BLaER1 treated with 17β-estradiol and CSF1 and Interleukin-3, amounts not matched to agents 10 nM and 100 nM (cell line): ENCODE measurements around the gene TLE1.
A peak's percentile ranks its signal among the peaks of the same experiment; 100 is the strongest.

Experiments
- H3K27ac ChIP-seq, 11 experiments: shearing (Covaris generic); formaldehyde crosslinking; 2 replicates each; pipeline ENCODE4 v1.8.1; 2022
- H3K27me3 ChIP-seq, 11 experiments: shearing (Covaris generic); formaldehyde crosslinking; 2 replicates each; pipeline ENCODE4 v1.8.1; 2022
- H3K36me3 ChIP-seq, 11 experiments: shearing (Covaris generic); formaldehyde crosslinking; 2 replicates each; pipeline ENCODE4 v1.8.1; 2022
- H3K4me1 ChIP-seq, 10 experiments: shearing (Covaris generic); formaldehyde crosslinking; 2 replicates each; pipeline ENCODE4 v1.8.1; 2022
- H3K4me2 ChIP-seq, 11 experiments: shearing (Covaris generic); formaldehyde crosslinking; 2 replicates each; pipeline ENCODE4 v1.8.1; 2022
- H3K4me3 ChIP-seq, 10 experiments: shearing (Covaris generic); formaldehyde crosslinking; 2 replicates each; pipeline ENCODE4 v1.8.1; 2022
- H3K9ac ChIP-seq, 11 experiments: shearing (Covaris generic); formaldehyde crosslinking; 2 replicates each; pipeline ENCODE4 v1.8.1; 2022
- H3K9me3 ChIP-seq, 11 experiments: shearing (Covaris generic); formaldehyde crosslinking; replicated peaks in 1 of 11; 2 replicates each; pipeline ENCODE4 v1.8.1; 2022
- H4K20me1 ChIP-seq, 11 experiments: shearing (Covaris generic); formaldehyde crosslinking; 2 replicates each; pipeline ENCODE4 v1.8.1; 2022
- Cebpa-rat ChIP-seq, 11 experiments: shearing (Covaris generic); IDR thresholded peaks; 2 replicates each; pipeline ENCODE4 v1.8.1; 2022

The TLE1 gene

GRCh38 chr9:81669041-81669651 lies 20.2 kb downstream of the TLE1 start:
- Histone ChIP-seq H3K9me3 (peaks cover 0 to 8% (median 0%) of the 10 kb centered on the region in 11 experiments; a peak in 1 of 22 replicates), H3K4me2 (peak overlapping the region in 1 of 11 experiments; percentile 2; a peak in 1 of 22 replicates), H3K9ac (no peak overlapping the region), H4K20me1 (peaks cover 0 to 66% (median 0%) of the 10 kb centered on the region in 11 experiments; a peak in 5 of 22 replicates), H3K4me3 (no peak overlapping the region), H3K36me3 (peaks cover 0 to 89% (median 20%) of the 10 kb centered on the region in 11 experiments; a peak in 14 of 22 replicates), H3K27me3 (no peaks in the 10 kb centered on the region), H3K27ac (no peak overlapping the region), H3K4me1 (peaks cover 0 to 42% (median 23%) of the 10 kb centered on the region in 10 experiments; a peak in 14 of 20 replicates)
- TF ChIP-seq Cebpa-rat (IDR thresholded peaks at IDR 0.05): no peak

- Histone ChIP-seq H3K4me1 (peaks cover 0 to 42% (median 23%) of the 10 kb centered on the region in 10 experiments; a peak in 14 of 20 replicates), H3K27me3 (no peaks in the 10 kb centered on the region), H3K27ac (no peak overlapping the region), H3K4me2 (peak overlapping the region in 7 of 11 experiments; percentile 10 to 69 (median 49); a peak in 8 of 22 replicates), H3K4me3 (no peak overlapping the region), H4K20me1 (peaks cover 0 to 64% (median 0%) of the 10 kb centered on the region in 11 experiments; a peak in 4 of 22 replicates), H3K9me3 (0 out of 22 replicates have a peak, but pooled peaks cover 0 to 4% (median 0%) of the 10 kb centered on the region in 11 experiments), H3K9ac (no peak overlapping the region), H3K36me3 (peaks cover 0 to 87% (median 8%) of the 10 kb centered on the region in 11 experiments; a peak in 13 of 22 replicates)
- no peak for TF ChIP-seq Cebpa-rat (IDR thresholded peaks at IDR 0.05)
Observed at GRCh38 chr9:81666123-81666522, 23.2 kb downstream of the TLE1 start.

DNA sequence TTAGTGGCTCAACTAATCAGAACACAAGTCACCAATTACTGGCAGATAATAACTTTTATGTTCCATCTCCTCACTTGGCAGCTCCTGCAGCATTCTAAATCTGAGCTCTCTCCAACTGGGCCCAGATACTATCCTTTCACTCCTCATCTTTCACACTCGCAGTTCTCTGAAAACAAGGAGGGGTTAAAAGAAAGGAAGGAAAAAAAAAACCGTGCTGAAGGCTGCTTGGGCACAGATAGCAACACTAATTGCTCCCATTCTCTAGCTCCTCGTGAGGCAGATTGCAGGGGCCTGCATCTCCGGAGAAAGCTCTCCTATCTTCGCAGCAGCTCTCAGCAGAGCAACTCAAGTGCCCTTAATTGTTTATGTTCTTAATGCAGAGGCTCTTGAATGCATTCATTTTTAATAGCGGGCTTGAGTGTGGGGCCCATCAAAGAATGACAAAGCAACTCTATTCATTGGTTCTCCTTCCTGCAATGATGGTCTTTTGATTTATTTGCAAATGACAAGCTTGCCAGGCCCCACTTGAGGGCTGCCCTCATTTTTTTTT lies 23.9 kb downstream of the TLE1 start:
- peak overlapping the region in 1 of 11 experiments; percentile 17; a peak in 2 of 22 replicates for H3K9ac ChIP-seq
- H3K4me3 ChIP-seq: no peak overlapping the region
- 0 out of 22 replicates have a peak, but pooled peaks cover 0 to 4% (median 0%) of the 10 kb centered on the region in 11 experiments for H3K9me3 ChIP-seq
- no peak for TF ChIP-seq Cebpa-rat (IDR thresholded peaks at IDR 0.05)
- H3K36me3 ChIP-seq: peaks cover 0 to 84% (median 8%) of the 10 kb centered on the region in 11 experiments; a peak in 12 of 22 replicates
- peaks cover 0 to 42% (median 23%) of the 10 kb centered on the region in 10 experiments; a peak in 14 of 20 replicates for H3K4me1 ChIP-seq
- H3K27me3 ChIP-seq: no peaks in the 10 kb centered on the region
- peaks cover 0 to 63% (median 0%) of the 10 kb centered on the region in 11 experiments; a peak in 4 of 22 replicates for H4K20me1 ChIP-seq
- no peak overlapping the region for H3K27ac ChIP-seq
- H3K4me2 ChIP-seq: peak overlapping the region in 8 of 11 experiments; percentile 8 to 69 (median 47); a peak in 12 of 22 replicates

DNA sequence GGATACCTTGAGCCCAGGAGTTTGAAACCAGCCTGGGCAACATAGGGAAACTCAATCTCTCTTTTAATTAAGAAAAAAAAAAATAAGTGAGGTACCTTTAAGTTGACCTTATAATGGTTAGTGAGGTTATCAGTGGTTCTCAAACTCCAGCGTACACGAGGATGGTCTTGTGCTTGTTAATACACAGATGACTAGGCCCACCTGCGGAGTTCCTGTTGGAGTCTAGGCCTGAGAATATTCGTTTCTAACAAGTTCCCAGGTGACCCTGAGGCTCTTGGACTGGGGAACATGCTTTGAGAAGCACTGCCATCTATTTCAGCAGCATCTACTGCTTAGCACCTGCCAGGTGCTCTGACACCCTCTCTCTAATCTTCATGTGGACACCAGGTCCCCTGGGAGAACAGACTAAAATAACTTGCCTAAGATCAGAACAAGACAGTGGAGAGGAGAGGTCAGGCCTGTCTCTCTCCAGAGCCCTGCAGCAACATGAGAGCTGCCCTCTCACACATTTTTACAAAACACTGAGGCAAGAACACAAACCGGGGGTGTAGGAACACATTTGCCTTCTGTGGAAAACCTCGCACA lies 24.6 kb downstream of the TLE1 start:
- H3K9ac ChIP-seq: peak overlapping the region in 1 of 11 experiments; percentile 17; a peak in 1 of 22 replicates
- peaks cover 0 to 59% (median 0%) of the 10 kb centered on the region in 11 experiments; a peak in 4 of 22 replicates for H4K20me1 ChIP-seq
- H3K27ac ChIP-seq: no peak overlapping the region
- H3K4me1 ChIP-seq: peaks cover 0 to 42% (median 23%) of the 10 kb centered on the region in 10 experiments; a peak in 14 of 20 replicates
- H3K36me3 ChIP-seq: peaks cover 0 to 83% (median 8%) of the 10 kb centered on the region in 11 experiments; a peak in 11 of 22 replicates
- peak overlapping the region in 9 of 11 experiments; percentile 8 to 69 (median 45); a peak in 14 of 22 replicates for H3K4me2 ChIP-seq
- H3K4me3 ChIP-seq: no peak overlapping the region
- 0 out of 22 replicates have a peak, but pooled peaks cover 0 to 4% (median 0%) of the 10 kb centered on the region in 11 experiments for H3K9me3 ChIP-seq
- no peak for TF ChIP-seq Cebpa-rat (IDR thresholded peaks at IDR 0.05)
- H3K27me3 ChIP-seq: no peaks in the 10 kb centered on the region

- H3K36me3 ChIP-seq: peaks cover 0 to 77% (median 12%) of the 10 kb centered on the region in 11 experiments; a peak in 11 of 22 replicates
- H3K9me3 ChIP-seq: 0 out of 22 replicates have a peak, but pooled peaks cover 0 to 4% (median 0%) of the 10 kb centered on the region in 11 experiments
- no peak overlapping the region for H3K27ac ChIP-seq
- H4K20me1 ChIP-seq: peaks cover 0 to 54% (median 0%) of the 10 kb centered on the region in 11 experiments; a peak in 4 of 22 replicates
- H3K4me1 ChIP-seq: peaks cover 1 to 28% (median 22%) of the 10 kb centered on the region in 10 experiments; a peak in 18 of 20 replicates
- no peak for TF ChIP-seq Cebpa-rat (IDR thresholded peaks at IDR 0.05)
- no peak overlapping the region for H3K9ac ChIP-seq
- H3K4me3 ChIP-seq: no peak overlapping the region
- H3K27me3 ChIP-seq: no peaks in the 10 kb centered on the region
- H3K4me2 ChIP-seq: no peak overlapping the region
Observed at GRCh38 chr9:81661339-81661738, 28.0 kb downstream of the TLE1 start.

DNA sequence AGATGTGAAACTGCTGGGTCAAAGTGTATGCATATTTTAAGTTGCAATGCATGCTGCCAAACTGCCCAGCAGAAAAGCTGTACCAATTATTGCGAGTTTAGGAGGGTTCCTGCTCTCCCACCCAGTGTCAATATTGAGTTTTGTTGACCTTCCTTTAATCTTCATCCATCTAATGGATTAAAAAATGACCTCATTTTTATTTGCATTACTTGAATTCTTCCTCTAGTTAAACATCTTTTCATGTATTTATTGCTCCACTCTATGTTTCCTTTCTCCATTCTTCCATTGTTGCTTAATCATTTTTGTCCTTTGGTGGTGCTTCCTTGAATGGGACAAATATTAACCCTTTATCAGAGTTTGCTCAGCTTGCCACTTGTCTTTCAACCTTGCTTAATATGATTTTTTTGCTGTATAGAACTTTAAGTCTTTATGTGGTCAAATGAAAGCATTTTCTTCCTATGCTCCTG lies 32.4 kb downstream of the TLE1 start:
- peak overlapping the region in 2 of 11 experiments; percentile 32 to 47; a peak in 5 of 22 replicates for H3K4me2 ChIP-seq
- no peak overlapping the region for H3K27ac ChIP-seq
- no peak overlapping the region for H3K4me3 ChIP-seq
- no peaks in the 10 kb centered on the region for H3K9me3 ChIP-seq
- H3K9ac ChIP-seq: no peak overlapping the region
- TF ChIP-seq Cebpa-rat (IDR thresholded peaks at IDR 0.05): no peak
- H3K27me3 ChIP-seq: no peaks in the 10 kb centered on the region
- H4K20me1 ChIP-seq: peaks cover 0 to 38% (median 0%) of the 10 kb centered on the region in 11 experiments; a peak in 4 of 22 replicates
- H3K4me1 ChIP-seq: peaks cover 9 to 16% (median 12%) of the 10 kb centered on the region in 10 experiments; a peak in 17 of 20 replicates
- H3K36me3 ChIP-seq: peaks cover 0 to 82% (median 27%) of the 10 kb centered on the region in 11 experiments; a peak in 11 of 22 replicates

DNA sequence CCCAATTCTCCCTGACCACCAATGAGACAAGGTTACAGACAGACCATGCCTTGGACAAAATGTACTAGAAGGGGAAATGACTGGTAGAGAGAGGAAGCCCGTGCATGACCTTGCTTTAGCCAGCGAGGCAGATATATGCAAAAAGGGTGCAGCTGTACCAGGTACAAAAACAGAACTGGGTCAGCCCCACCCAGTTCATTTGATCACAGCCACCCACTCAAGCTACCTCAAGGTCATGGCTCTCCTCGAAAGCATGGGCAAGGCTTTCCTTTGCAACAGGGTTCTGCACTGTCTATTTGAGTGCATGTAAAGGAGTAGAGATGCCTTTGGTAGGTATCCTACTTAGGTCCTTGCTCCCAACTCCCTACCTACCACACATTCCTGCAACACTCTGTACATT lies 33.3 kb downstream of the TLE1 start:
- H3K4me1 ChIP-seq: peaks cover 9 to 16% (median 12%) of the 10 kb centered on the region in 10 experiments; a peak in 17 of 20 replicates
- peaks cover 0 to 83% (median 36%) of the 10 kb centered on the region in 11 experiments; a peak in 12 of 22 replicates for H3K36me3 ChIP-seq
- H3K4me3 ChIP-seq: no peak overlapping the region
- H3K9ac ChIP-seq: no peak overlapping the region
- H4K20me1 ChIP-seq: peaks cover 0 to 38% (median 0%) of the 10 kb centered on the region in 11 experiments; a peak in 4 of 22 replicates
- H3K9me3 ChIP-seq: no peaks in the 10 kb centered on the region
- no peak for TF ChIP-seq Cebpa-rat (IDR thresholded peaks at IDR 0.05)
- no peaks in the 10 kb centered on the region for H3K27me3 ChIP-seq
- peak overlapping the region; percentile 23 to 52 (median 33); a peak in 18 of 22 replicates for H3K4me2 ChIP-seq
- no peak overlapping the region for H3K27ac ChIP-seq

DNA sequence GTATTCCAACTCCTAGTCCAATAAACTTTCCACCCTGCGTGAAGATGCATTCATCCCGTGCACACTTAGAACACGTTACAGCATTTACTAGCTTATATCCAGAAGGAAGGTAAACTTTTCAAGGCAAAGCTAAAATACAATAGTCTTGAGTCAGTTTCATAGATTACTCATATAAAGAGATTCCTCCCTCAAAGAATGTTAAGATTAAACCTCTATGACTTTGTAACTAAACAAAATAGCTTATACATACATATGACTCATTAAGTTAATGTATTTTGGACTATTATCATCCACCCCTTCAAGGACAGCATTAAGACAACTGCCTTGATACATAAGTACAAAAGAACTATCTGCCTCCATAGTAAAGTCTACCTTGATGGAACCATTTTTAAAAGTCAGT lies 36.1 kb downstream of the TLE1 start:
- Histone ChIP-seq H3K4me1 (peaks cover 9 to 16% (median 12%) of the 10 kb centered on the region in 10 experiments; a peak in 17 of 20 replicates), H3K27me3 (no peaks in the 10 kb centered on the region), H3K9me3 (no peaks in the 10 kb centered on the region), H3K36me3 (peaks cover 0 to 89% (median 45%) of the 10 kb centered on the region in 11 experiments; a peak in 14 of 22 replicates), H4K20me1 (peaks cover 0 to 30% (median 0%) of the 10 kb centered on the region in 11 experiments; a peak in 4 of 22 replicates), H3K9ac (no peak overlapping the region), H3K27ac (no peak overlapping the region), H3K4me3 (no peak overlapping the region), H3K4me2 (no peak overlapping the region)
- no peak for TF ChIP-seq Cebpa-rat (IDR thresholded peaks at IDR 0.05)
